ENCODE results near the gene SH3PXD2A.

The SH3PXD2A gene

GRCh38 chr10:103811463-103811862 lies 43.9 kb downstream of the SH3PXD2A start:
- DNase-seq (ENCODE audit: low read depth): no peak

DNA sequence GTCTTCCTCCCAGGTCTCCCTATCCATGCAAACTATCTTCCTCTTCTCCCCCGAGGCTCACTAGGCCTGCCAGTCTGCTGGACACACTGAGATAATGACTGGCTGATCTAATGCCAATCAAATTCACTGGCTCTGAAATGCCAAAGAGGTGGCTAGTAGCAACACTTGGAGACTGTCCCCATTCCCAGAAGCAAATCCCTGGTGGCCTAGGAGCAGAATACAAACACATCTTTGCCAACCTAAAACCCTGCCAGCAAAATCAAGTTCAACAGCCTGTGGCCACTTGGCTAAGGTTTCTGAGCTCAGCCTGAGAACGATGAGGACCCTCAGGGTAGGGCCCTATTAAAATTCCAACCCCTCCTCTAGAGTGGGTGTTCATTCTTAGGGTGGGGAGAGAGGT lies 46.6 kb downstream of the SH3PXD2A start:
- no peak for DNase-seq (ENCODE audit: low read depth)

DNA sequence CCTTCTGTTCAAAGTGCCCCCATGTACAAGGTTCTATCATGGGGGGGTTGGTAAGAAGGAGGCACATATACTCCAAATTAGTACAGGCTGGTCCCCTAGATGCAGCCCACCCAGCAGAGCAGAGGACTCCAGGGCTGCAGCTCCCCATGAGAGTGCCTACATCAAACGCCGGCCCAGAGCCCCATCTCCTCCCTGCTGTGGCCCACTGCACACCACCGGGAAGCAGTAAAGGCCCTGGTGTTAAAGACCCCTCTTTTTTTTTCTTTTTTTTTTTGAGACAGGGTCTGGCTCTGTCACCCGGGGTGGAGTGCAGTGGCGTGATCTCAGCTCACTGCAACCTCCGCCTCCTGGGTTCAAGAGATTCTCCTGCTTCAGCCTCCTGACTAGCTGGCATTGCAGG lies 47.4 kb downstream of the SH3PXD2A start:
- no peak for DNase-seq (ENCODE audit: low read depth)

DNA sequence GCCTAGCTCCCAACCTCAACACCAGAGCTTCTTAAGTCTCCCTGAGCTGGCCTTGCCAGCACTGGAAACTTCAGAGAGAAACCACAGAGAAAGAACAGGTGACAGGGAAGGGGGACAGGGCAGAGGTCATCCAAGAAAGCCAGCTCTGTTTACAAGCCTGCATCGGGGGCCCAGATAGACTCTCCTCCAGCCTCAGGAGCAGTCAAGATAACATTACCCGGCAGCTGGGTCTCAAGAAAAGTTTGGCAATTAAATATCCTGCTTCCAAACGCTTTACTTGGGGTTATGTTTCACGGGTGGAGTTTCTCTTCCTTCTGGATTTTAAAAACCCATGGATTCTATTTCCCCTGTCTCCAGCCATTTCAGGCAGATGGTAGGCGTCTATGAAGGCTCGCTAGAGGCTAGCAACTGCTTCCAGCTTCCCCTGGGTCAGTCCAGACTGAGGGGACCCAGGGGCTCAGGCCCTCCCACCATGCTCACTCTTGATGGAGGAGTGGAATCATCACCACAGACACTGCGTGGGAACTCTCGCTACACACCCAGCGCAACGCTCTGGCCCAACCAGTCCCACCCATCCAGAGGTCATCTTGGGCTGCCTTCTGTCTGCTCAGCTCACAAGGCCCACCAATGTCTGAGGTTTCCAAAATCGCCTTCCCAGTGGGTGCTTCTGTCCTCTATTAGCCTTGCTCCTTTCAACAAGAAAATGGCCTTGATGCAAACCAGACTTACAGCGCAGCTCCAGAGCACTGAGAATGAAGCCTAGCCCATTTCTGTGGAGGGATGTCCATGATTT lies 48.8 kb downstream of the SH3PXD2A start:
- no peak for DNase-seq (ENCODE audit: low read depth)

GRCh38 chr10:103805781-103806180 lies 49.6 kb downstream of the SH3PXD2A start:
- no peak for DNase-seq (ENCODE audit: low read depth)

GRCh38 chr10:103804871-103805270 lies 50.5 kb downstream of the SH3PXD2A start:
- no peak for DNase-seq (ENCODE audit: low read depth)

DNA sequence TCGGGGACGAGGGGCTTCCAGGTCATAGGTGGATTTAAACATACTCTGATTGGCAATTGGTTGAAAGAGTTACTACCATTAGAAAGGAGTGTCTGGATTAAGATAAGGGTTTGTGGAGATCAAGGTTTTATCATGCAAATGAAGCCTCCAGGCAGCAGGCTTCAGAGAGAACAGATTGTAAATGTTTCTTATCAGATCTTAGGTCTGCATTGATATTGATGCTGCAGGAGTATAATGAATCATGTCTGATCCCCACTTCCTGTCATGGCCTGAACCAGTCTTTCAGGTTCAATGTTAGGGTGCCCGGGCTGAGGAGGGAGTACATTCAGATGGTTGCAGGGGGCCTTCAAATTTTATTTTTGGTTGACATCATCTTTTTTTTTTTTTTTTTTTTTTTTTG lies 51.4 kb downstream of the SH3PXD2A start:
- DNase-seq (ENCODE audit: low read depth): no peak

GRCh38 chr10:103802637-103803353 lies 52.6 kb downstream of the SH3PXD2A start:
- no peak for DNase-seq (ENCODE audit: low read depth)

DNA sequence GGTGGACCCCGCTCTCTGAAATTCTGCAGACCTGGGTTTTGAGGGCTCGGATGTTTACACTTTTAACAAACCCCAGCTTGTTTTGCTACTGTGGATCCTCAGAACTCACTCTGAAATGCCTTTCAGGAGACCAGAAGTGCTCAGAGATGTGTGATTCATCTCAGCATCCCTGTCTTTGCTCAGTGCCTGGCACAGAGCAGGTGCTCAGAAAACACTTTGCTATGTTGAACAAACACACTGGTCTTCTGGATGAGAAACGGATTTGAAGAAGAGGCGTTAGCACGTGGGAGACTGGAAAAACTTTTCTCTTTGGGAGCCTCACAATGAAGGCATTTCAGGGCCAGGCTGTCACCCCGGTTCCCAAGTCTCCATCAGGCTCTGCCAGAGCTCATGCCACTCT lies 53.3 kb downstream of the SH3PXD2A start:
- DNase-seq (ENCODE audit: low read depth): no peak

DNA sequence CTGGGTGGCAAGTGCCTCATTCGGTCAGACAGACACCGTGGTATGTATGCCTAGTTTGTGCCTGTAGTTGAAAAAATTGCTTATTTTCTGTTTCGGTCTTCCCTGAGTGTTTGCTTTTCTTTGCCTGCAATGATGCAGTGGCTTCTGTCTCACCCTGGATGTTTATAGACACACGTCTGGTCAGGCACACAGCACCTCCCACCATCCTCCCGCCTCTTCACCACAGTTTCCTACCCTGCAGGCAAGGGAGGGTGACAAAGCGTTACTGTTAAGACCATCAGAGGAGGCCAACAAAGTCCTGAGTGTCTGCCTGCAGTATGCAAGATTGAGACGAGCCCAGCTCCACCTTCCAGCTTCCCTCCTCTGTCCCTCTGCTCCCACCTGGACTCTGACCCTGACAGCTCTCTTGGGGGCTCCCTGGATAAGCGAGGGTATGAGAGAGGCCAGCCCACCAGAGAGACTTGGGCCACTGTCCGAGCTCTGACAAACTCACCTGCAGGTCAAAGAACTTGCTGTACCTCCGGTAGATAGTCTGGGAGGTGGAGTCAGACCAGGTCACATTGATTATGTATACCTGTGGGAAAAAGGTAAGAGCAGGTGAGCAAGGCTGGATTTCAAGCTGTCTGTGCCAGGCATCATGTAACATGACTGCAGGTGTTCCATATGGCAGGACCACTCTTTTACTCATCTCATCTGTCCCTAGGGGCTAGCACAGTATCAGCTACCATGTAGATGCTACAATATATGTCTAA lies 54.4 kb downstream of the SH3PXD2A start:
- DNase-seq (ENCODE audit: low read depth): no peak

- DNase-seq (ENCODE audit: low read depth): no peak
These were observed 55.3 kb downstream of the SH3PXD2A start for GRCh38 chr10:103800089-103800488.

DNA sequence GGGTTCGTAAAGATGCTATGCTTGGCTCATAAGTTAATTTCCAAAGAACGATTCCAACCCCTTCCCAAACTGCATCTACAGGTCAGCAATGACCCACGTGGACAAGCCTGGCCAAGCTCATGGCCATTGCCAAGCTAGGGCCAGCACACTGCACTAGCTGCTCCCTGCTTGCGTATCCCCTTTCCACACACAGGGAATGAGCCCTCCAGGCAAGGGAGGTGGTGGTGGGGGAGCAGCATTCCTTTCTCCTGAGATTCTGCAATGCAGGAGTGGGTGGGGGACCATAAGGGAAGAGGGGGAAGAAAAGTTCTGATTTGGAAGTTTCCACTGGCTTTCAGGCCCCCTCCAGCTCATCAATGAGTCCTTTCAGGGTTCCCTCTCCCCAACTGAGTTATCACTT lies 56.0 kb downstream of the SH3PXD2A start:
- no peak for DNase-seq (ENCODE audit: low read depth)

- DNase-seq (ENCODE audit: low read depth): no peak
These were observed 56.9 kb downstream of the SH3PXD2A start for GRCh38 chr10:103798511-103798910.

- DNase-seq (ENCODE audit: low read depth): no peak
These were observed 57.5 kb downstream of the SH3PXD2A start for GRCh38 chr10:103797857-103798256.

- no peak for DNase-seq (ENCODE audit: low read depth)
These were observed 59.6 kb downstream of the SH3PXD2A start for GRCh38 chr10:103795634-103796270.

- no peak for DNase-seq (ENCODE audit: low read depth)
These were observed 60.4 kb downstream of the SH3PXD2A start for GRCh38 chr10:103794996-103795395.

DNA sequence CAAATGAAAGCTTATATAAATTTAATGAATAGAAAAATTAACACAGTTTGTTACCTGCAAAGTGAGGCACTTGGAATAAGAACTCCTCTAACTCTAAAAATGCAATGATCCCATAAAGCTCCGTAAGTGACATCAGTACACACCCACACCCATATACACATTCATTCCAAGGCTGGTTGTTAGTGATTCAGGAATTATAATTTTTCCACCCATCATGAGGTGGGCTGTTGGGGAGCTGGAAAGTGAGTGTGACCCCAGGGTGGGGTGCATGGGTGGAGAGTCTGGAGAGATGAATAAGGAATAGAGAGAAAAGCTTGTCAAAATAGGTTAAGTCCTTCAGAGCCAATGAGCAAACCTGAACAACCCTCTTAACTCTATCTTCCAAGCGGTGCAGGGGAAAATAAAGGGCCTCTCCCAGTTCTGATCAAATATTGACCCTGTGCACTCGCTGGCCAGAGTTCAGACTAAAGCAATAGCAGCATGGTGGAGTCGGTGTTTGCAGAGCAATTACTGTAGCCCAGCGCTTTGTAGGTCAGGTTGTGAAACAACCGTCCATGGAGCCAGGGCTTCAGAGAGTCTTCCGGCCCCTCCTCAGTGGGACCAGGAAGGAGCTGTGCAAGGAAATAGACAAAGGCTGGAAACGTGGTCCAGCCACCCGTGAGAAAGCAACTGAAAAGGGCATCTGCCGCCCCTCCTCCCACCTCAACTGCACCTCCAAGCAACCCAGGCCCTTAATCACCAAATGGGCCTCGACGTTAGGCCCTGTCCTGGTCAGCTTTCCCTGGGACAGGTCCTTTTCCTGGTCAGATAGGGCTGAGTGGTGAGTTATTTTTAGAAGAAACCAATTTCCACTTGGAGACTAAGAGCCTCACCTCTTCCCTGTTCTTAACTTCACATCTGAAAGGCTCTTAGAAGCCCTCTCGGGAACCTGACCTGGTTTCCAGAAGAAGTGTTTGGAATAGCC lies 61.2 kb downstream of the SH3PXD2A start:
- DNase-seq (ENCODE audit: low read depth): no peak

- DNase-seq (ENCODE audit: low read depth): no peak
These were observed 61.9 kb downstream of the SH3PXD2A start for GRCh38 chr10:103793429-103793828.

DNA sequence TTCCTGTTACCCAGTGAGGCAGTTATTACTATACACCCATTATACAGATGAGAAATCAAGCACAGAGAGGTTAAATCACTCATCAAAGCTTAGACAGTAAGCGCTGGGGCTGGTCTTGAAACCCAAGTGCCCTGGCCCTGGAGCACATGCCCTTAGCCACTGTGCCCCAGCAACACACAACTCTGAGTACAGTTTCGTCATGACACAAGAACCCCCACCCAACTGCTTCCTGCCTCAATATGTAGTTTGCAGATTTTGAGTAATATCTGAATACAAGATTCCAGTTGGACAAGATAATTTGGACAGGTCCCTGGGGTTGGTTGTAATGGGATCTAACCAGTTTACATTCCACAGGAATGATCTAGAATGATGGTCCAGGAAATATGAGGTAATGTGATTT lies 62.8 kb downstream of the SH3PXD2A start:
- DNase-seq (ENCODE audit: low read depth): no peak

DNA sequence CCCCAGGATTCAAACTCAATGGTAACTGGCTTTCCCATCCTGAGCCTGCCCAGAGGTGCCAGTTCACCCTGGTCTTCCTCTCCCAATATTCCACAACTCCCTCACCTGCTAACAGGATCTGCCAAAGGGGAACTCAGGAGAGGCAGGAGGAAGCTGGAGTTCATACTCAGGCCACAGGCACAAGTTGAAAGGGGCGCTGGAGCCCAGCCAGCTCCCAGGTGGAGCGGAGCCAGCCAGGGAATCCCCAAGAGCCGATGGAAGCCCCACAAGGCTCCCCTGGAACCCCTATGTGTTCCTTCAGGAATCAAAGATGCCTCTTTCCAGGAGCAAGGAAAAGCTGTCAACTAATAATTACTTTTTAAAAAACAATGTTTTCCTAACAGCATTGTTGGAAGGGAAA lies 63.5 kb downstream of the SH3PXD2A start:
- no peak for DNase-seq (ENCODE audit: low read depth)

GRCh38 chr10:103791291-103791690 lies 64.1 kb downstream of the SH3PXD2A start:
- no peak for DNase-seq (ENCODE audit: low read depth)
